Measurements from ENCODE around the gene OSGEPL1.
"Not testable (repeated sequence)": the region's sequence is repeated elsewhere in the genome, so short reads cannot be mapped to it uniquely, and the experiment has no call there.

OSGEPL1 gene

GRCh38 chr2:189726849-189727248 lies 35.7 kb downstream of the OSGEPL1 start:
- no peak for DNase-seq

- DNase-seq = no peak
These were observed 36.3 kb downstream of the OSGEPL1 start for GRCh38 chr2:189726271-189726670.

GRCh38 chr2:189723192-189723591 lies 39.4 kb downstream of the OSGEPL1 start:
- no peak for DNase-seq

GRCh38 chr2:189719571-189719970 lies 43.0 kb downstream of the OSGEPL1 start:
- DNase-seq = no peak

- not testable (repeated sequence) for DNase-seq
These were observed 45.0 kb downstream of the OSGEPL1 start for GRCh38 chr2:189717593-189717992.

- DNase-seq = no peak
These were observed 52.9 kb downstream of the OSGEPL1 start for GRCh38 chr2:189709501-189710221.

- no peak for DNase-seq
These were observed 60.5 kb downstream of the OSGEPL1 start for GRCh38 chr2:189702071-189702470.

GRCh38 chr2:189700681-189701080 lies 61.9 kb downstream of the OSGEPL1 start:
- no peak for DNase-seq

- no peak for DNase-seq
These were observed 64.3 kb downstream of the OSGEPL1 start for GRCh38 chr2:189698020-189698887.
